ENCODE data around the gene ANKDD1B. TPM values are rescaled to one million over a fixed set of nuclear protein-coding genes. Genes with fewer than 3 reads are reported as not detected.
A peak's percentile ranks its signal among the peaks of the same experiment; 100 is the strongest.

ANKDD1B gene
- polyA plus RNA-seq, 3 donors = 0.32 TPM; not detected in 2

GRCh38 chr5:75701856-75702255 is 90.6 kb downstream of the ANKDD1B start:
- Mint-ChIP-seq H3K27ac (peak overlapping the region in 2 of 7 donors; percentile 34 to 52), H3K27me3 (ENCODE audit: low read depth in 3 of 3) (no peaks in the 10 kb centered on the region), H3K4me3 (no peak overlapping the region), H3K4me1 (no peaks in the 10 kb centered on the region), H3K9me3 (peaks cover 0 to 4% (median 1%) of the 10 kb centered on the region in 7 donors), H3K36me3 (peaks cover 50 to 61% of the 10 kb centered on the region in 2 donors)
- Histone ChIP-seq H3K4me1 (ENCODE audit: control insufficient read depth in 1 of 2, insufficient read depth in 2 of 2, low read length in 2 of 2) (no peaks in the 10 kb centered on the region), H3K79me2 (ENCODE audit: insufficient read depth, low read length) (no peaks in the 10 kb centered on the region), H3K36me3 (replicated peaks in 1 of 2; ENCODE audit: control insufficient read depth in 1 of 2, insufficient read depth in 2 of 2, low read length in 2 of 2) (peaks cover 33 to 51% of the 10 kb centered on the region in 2 donors), H3K9ac (ENCODE audit: insufficient read depth, low read length, poor library complexity, severe bottlenecking) (no peak overlapping the region), H3K27me3 (ENCODE audit: control insufficient read depth in 2 of 2, insufficient read depth in 2 of 2, low read length in 2 of 2) (no peaks in the 10 kb centered on the region), H3K27ac (ENCODE audit: low read depth in 1 of 2, low read length in 2 of 2) (no peak overlapping the region), H2AFZ (ENCODE audit: insufficient read depth, low read depth, low read length, poor library complexity, severe bottlenecking) (no peak overlapping the region), H4K20me1 (ENCODE audit: insufficient read depth, low read length) (no peaks in the 10 kb centered on the region), H3K4me2 (replicated peaks; ENCODE audit: extremely low read depth, low read length, poor library complexity, severe bottlenecking) (no peak overlapping the region), H3K9me3 (replicated peaks in 1 of 2; ENCODE audit: control insufficient read depth in 1 of 2, insufficient read depth in 1 of 2, low read length in 2 of 2) (no peaks in the 10 kb centered on the region), H3K4me3 (replicated peaks in 1 of 3; ENCODE audit: low read depth in 2 of 3, low read length in 3 of 3) (no peak overlapping the region)
- no peak for DNase-seq
- intact Hi-C loops (cut with micrococcal nuclease) = no loop called here
- TF ChIP-seq, protein P1, sequence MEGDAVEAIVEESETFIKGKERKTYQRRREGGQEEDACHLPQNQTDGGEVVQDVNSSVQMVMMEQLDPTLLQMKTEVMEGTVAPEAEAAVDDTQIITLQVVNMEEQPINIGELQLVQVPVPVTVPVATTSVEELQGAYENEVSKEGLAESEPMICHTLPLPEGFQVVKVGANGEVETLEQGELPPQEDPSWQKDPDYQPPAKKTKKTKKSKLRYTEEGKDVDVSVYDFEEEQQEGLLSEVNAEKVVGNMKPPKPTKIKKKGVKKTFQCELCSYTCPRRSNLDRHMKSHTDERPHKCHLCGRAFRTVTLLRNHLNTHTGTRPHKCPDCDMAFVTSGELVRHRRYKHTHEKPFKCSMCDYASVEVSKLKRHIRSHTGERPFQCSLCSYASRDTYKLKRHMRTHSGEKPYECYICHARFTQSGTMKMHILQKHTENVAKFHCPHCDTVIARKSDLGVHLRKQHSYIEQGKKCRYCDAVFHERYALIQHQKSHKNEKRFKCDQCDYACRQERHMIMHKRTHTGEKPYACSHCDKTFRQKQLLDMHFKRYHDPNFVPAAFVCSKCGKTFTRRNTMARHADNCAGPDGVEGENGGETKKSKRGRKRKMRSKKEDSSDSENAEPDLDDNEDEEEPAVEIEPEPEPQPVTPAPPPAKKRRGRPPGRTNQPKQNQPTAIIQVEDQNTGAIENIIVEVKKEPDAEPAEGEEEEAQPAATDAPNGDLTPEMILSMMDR (IDR thresholded peaks at IDR 0.05) = no peak
- 100% methylated on average over 2 of the region's 4 CpGs for WGBS (ENCODE audit: insufficient coverage)

DNA sequence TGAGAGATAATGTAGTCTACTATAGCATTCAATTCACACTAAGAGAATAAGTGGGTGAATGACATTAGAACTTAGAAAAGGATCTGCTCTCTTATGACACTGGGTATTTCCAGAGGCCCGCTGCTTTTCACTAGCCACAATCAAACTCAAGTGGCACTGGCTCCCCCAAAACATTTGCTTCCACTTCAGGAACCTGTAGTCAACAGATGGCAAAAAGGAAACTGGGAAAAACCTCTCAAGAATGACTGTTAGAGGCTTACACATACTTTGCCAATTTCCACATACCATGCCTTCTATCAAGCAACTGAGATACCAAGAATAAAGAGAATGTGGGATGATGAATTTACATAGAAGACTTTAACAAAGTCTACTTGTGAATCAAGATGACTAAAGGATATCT is 94.8 kb downstream of the ANKDD1B start:
- Histone ChIP-seq H3K27me3 (ENCODE audit: control insufficient read depth in 2 of 2, insufficient read depth in 2 of 2, low read length in 2 of 2) (no peaks in the 10 kb centered on the region), H3K36me3 (replicated peaks in 1 of 2; ENCODE audit: control insufficient read depth in 1 of 2, insufficient read depth in 2 of 2, low read length in 2 of 2) (peaks cover 40 to 80% of the 10 kb centered on the region in 2 donors), H4K20me1 (ENCODE audit: insufficient read depth, low read length) (no peaks in the 10 kb centered on the region), H3K79me2 (ENCODE audit: insufficient read depth, low read length) (peaks cover 21% of the 10 kb centered on the region), H3K4me3 (replicated peaks in 1 of 3; ENCODE audit: low read depth in 2 of 3, low read length in 3 of 3) (no peak overlapping the region), H3K4me2 (replicated peaks; ENCODE audit: extremely low read depth, low read length, poor library complexity, severe bottlenecking) (no peak overlapping the region), H2AFZ (ENCODE audit: insufficient read depth, low read depth, low read length, poor library complexity, severe bottlenecking) (no peak overlapping the region), H3K9ac (ENCODE audit: insufficient read depth, low read length, poor library complexity, severe bottlenecking) (no peak overlapping the region), H3K27ac (ENCODE audit: low read depth in 1 of 2, low read length in 2 of 2) (no peak overlapping the region), H3K4me1 (ENCODE audit: control insufficient read depth in 1 of 2, insufficient read depth in 2 of 2, low read length in 2 of 2) (peaks cover 11 to 15% of the 10 kb centered on the region in 2 donors), H3K9me3 (replicated peaks in 1 of 2; ENCODE audit: control insufficient read depth in 1 of 2, insufficient read depth in 1 of 2, low read length in 2 of 2) (no peaks in the 10 kb centered on the region)
- no peaks in the 10 kb centered on the region for H3K27me3 Mint-ChIP-seq (ENCODE audit: low read depth in 3 of 3)
- H3K4me3 Mint-ChIP-seq = no peak overlapping the region
- DNase-seq = no peak
- TF ChIP-seq, protein P1 (IDR thresholded peaks at IDR 0.05) = no peak
- H3K27ac Mint-ChIP-seq = no peak overlapping the region
- H3K36me3 Mint-ChIP-seq = peaks cover 39 to 58% of the 10 kb centered on the region in 2 donors
- intact Hi-C loops (cut with micrococcal nuclease) = no loop called here
- H3K4me1 Mint-ChIP-seq = peaks cover 10% of the 10 kb centered on the region
- WGBS (ENCODE audit: insufficient coverage) = no CpG with 5 or more reads among the region's 1 CpG
- peaks cover 0 to 3% (median 0%) of the 10 kb centered on the region in 7 donors for H3K9me3 Mint-ChIP-seq
